G401 (cell line): Measurements from ENCODE around the gene SPRR2D. TPM values are rescaled to one million over a fixed set of nuclear protein-coding genes. Genes with fewer than 3 reads are reported as not detected.
"Not testable (repeated sequence)": the region's sequence is repeated elsewhere in the genome, so short reads cannot be mapped to it uniquely, and the experiment has no call there.

Source experiments
- DNase-seq: peaks from one replicate; pipeline ENCODE4 v3.0.0-alpha.2; 2015; ENCODE audit warnings: low spot score
- in situ Hi-C: cut with HindIII; loops from 2 replicates; pipeline ENCODE4 v1.10.0; 2016; ENCODE audit warnings: low sequenced_read_pairs, mixed read lengths
- total RNA-seq: library from RNA; depleted of rRNA; stranded (reverse); fragments of >200 nt; shearing (Covaris generic); gene quantifications from 2 replicates; pipeline ENCODE4 v1.2.3, GENCODE V29; 2014; rRNA removed

The SPRR2D gene
- not detected in 2 replicates for total RNA-seq

- in situ Hi-C loops, result no loop called here
- DNase-seq, result no peak
These were observed at the start of gene SPRR2D for GRCh38 chr1:153040950-153041631. Gene SPRR2D (minus strand): TSS chr1:153041120. CDS start chr1:153040346, 774 bp downstream.

- in situ Hi-C loops, result no loop called here
- no peak for DNase-seq
These were observed 46.7 kb upstream of the SPRR2D start for GRCh38 chr1:153087652-153088051.

- no peak for DNase-seq
- in situ Hi-C loops, result no loop called here
These were observed 40.8 kb upstream of the SPRR2D start for GRCh38 chr1:153081736-153082135.

DNA sequence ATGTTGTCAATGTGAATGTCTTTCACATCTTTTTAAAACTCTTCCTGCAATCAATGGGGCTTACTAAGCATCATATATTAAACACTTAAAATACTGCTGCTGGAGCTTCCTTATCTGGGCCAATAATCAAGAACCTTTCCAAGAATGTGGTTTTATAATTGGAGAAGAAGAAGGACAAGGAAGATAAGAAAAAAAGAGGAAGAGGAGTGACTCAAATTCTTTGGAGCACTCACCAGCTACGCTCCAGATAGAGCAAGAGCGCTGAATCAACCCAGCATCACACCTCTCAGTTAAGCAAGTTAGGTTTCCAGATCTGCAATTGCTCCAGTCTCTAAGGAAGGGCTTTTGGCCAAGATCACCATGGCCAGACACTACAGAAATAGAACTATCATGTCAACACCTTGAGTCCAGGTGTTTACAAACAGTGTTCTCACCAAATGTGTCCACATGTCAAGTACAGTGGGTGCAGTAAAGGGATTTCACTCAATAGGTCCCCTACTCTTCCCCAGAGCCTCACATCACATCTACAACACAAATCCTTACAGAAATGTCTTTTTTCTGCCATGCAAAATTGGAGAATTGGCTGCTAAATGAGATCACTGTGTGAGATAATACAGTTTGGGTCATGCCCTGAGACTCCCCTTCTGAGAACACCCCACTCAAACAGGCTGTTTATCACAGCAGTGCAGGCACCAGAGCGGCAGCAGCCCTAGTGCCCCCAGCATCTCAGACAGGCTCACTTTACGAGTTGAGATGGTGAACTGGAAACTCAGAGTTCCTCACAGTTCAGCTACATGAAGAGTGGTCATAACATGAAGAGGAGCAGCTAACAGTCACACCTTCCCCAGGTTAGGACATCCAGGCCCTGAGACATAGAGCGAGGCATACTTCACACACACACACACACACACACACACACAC lies 32.1 kb upstream of the SPRR2D start:
- DNase-seq, result no peak
- in situ Hi-C loops, result no loop called here

DNA sequence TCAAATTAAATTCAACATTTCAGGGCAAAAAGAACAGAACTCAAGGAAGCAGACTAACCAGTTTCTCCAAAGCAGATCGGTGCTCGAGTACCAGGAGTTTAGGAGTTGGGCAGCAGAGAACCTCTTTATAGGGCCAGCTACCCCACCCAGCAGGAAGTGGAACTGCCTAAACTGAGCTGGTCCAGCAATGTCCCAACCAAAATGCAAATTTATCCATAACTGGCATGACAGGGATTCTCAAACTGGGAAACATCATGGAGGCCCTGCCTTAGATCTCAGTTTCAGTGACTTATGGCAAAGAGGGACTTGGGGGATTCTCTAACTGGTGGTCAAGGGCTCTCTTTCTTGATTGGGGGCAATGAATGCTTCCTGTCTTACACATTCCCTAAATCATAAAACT lies 30.6 kb upstream of the SPRR2D start, which contains the start of gene SPRR2B:
Gene SPRR2B, minus strand, starts transcription at position 101 of the 400 bp plus-strand sequence. CDS start 772 bp downstream, outside the sequence.
- no peak for DNase-seq
- in situ Hi-C loops, result no loop called here

GRCh38 chr1:153070243-153070642 lies 29.3 kb upstream of the SPRR2D start:
- no peak for DNase-seq

DNA sequence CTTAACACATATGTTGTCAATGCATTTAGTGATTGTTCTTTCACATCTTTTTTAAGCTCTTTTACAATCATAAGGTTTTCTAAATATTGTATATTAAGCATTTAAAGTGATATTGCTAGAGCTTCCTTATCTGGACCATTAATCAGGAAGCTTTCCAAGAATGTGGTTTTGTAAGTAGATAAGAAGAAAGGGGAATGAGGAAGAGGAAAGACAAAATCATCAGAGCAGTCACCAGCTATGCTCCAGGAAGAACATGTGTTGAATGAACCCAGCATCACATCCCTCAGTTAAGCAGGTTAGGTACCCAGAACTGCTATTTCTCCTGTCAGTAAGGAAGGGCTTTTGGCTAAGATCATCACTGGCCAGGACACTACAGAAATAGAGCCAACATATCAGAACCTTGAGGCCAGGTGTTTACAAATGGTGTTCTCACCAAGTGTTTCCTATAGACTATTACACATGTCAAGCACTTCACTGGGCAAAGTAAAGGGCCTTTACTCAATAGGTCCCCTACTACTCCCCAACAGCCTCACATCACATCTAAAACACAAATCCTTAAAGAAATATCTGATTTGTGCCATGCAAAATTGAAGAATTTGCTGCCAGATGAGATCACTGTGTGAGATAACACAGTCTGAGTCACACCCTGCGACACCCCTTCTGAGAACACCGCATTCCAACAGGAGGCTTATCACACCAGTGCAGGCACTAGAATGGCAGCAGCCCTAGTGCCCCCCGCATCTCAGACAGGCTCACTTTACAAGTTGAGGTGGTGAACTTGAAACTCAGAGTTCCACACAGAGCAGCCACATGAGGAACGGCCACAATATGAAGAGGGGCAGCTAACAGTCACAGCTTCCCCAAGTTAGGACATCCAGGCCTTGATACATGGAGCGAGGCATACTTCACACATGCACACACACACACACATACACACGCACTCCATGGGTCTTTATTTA lies 18.2 kb upstream of the SPRR2D start:
- no peak for DNase-seq
- in situ Hi-C loops, result no loop called here

More at GRCh38 chr1:153070243-153070642, 29.3 kb upstream of the SPRR2D start:
- in situ Hi-C loops, result no loop called here

DNA sequence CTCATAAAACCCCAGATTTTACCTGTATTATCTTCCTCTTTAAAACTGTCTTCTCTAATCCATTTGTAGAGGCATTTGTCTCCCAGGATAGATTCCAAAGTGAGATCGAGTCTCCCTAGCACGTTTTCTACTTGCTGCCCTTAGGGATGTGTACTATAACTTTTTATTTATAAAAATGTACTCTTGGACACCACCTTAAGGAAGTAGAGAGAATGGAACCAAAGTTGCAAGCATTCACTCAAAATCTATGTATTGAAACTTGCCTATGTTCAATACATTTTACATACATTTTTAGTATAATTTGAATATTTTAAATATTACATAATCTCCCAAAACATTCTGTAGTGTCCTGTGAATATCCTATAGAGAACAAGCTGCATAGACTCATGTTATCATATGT lies 17.2 kb upstream of the SPRR2D start:
- no peak for DNase-seq
- in situ Hi-C loops, result no loop called here

DNA sequence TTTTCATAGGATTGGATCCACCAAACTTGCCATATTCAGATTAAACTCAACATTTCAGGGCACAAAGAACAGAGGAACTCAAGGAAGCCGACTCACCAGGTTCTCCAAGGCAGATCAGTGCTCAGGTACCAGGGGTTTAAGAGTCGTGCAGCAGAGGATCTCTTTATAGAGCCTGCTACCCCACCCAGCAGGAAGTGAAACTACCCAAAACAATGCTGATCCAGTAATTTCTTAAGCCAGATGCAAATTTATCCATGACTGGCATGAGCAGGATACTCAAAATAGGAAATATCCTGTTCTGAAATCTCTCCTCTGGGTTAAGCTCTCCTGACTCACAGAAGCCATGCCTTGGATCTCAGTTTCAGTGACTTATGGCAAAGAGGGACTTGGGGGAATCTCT lies 16.5 kb upstream of the SPRR2D start, which contains the start of gene SPRR2A:
Gene SPRR2A, minus strand, starts transcription at position 138 of the 400 bp plus-strand sequence. CDS start 777 bp downstream, outside the sequence.
- in situ Hi-C loops, result no loop called here
- DNase-seq, result no peak

- DNase-seq, in situ Hi-C loops: not testable (repeated sequence)
These were observed 15.2 kb upstream of the SPRR2D start for GRCh38 chr1:153056111-153056510.

GRCh38 chr1:153049211-153049610 lies 8.3 kb upstream of the SPRR2D start:
- in situ Hi-C loops, result no loop called here
- no peak for DNase-seq

GRCh38 chr1:153035211-153035610 lies 5.7 kb downstream of the SPRR2D start:
- no peak for DNase-seq
- in situ Hi-C loops, result no loop called here

- in situ Hi-C loops, result no loop called here
These were observed 8.1 kb downstream of the SPRR2D start for GRCh38 chr1:153032677-153033308.

DNA sequence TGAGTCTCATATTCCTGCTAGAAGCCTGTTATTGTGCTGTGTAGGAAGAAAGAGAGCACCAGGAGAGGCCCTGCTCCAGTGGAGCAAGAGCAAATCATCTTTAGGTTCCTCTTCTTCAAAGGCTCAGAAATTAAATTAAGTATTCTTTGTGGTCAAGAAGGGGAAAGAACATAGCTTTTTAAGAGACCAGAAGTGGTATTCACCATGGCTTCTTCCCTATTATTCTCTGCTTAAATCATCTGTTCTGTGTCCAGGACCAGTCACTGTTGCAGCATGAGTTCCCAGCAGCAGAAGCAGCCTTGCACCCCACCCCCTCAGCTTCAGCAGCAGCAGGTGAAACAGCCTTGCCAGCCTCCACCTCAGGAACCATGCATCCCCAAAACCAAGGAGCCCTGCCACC lies 8.8 kb downstream of the SPRR2D start:
- no peak for DNase-seq
- in situ Hi-C loops, result no loop called here

More at GRCh38 chr1:153032677-153033308, 8.1 kb downstream of the SPRR2D start:
- no peak for DNase-seq

GRCh38 chr1:153030895-153031294 lies 10.0 kb downstream of the SPRR2D start, which contains the start of gene SPRR1B:
Gene SPRR1B (plus strand): TSS chr1:153031203. CDS start chr1:153032346, 1,143 bp downstream.
- no peak for DNase-seq
- in situ Hi-C loops, result no loop called here

GRCh38 chr1:153028766-153029165 lies 12.2 kb downstream of the SPRR2D start:
- DNase-seq, result no peak
- in situ Hi-C loops, result no loop called here

- no peak for DNase-seq
These were observed 15.1 kb downstream of the SPRR2D start for GRCh38 chr1:153025797-153026196.

GRCh38 chr1:153024413-153024812 lies 16.5 kb downstream of the SPRR2D start:
- in situ Hi-C loops, result no loop called here
- no peak for DNase-seq

More at GRCh38 chr1:153025797-153026196, 15.1 kb downstream of the SPRR2D start:
- in situ Hi-C loops, result no loop called here
